Transverse colon (tissue), 4 donors: ENCODE measurements around the gene PJA2. TPM values are rescaled to one million over a fixed set of nuclear protein-coding genes. Genes with fewer than 3 reads are reported as not detected.

Source experiments
- DNase-seq: peaks from one replicate; pipeline ENCODE4 v3.0.0-alpha.2; 2019
- H3K27ac ChIP-seq, 4 donors: fragments of 200-600 bp; sonication (generic); 2 replicates each; pipeline ENCODE4 v1.5.1; 2016 to 2018; ENCODE audit warnings: inconsistent platforms in 4 of 4
- H3K27me3 ChIP-seq: fragments of 200-600 bp; sonication (generic); 2 replicates; pipeline ENCODE4 v1.5.1; 2017; ENCODE audit warnings: inconsistent platforms
- H3K36me3 ChIP-seq, 4 donors: fragments of 200-600 bp; sonication (generic); 2 replicates each; pipeline ENCODE4 v1.5.1; 2017 to 2019; ENCODE audit warnings: inconsistent platforms in 4 of 4
- H3K4me1 ChIP-seq, 4 donors: fragments of 200-600 bp; sonication (generic); 2 replicates each; pipeline ENCODE4 v1.5.1; 2017 to 2020; ENCODE audit warnings: inconsistent platforms in 4 of 4
- H3K4me3 ChIP-seq, 4 donors: fragments of 200-600 bp; sonication (generic); 1 replicate in 1 of 4; 2 replicates in 3 of 4; pipeline versions ENCODE4 v1.5.1 to v1.6.1; 2017 to 2019; ENCODE audit warnings: inconsistent platforms in 4 of 4
- H3K9me3 ChIP-seq, 2 donors: fragments of 200-600 bp; sonication (generic); 2 replicates each; pipeline ENCODE4 v1.5.1; 2017 to 2019; ENCODE audit warnings: inconsistent platforms in 2 of 2
- EP300 ChIP-seq: sonication (generic); formaldehyde crosslinking; IDR thresholded peaks from one replicate; pipeline ENCODE4 v1.6.1; 2017; ENCODE audit warnings: antibody characterized with exemption, low read depth
- POLR2A ChIP-seq: fragments of 450-650 bp; IDR thresholded peaks from one replicate; pipeline ENCODE4 v1.6.1; 2016; ENCODE audit warnings: antibody characterized with exemption, mild to moderate bottlenecking, moderate library complexity
- POLR2AphosphoS5 ChIP-seq, 3 donors: sonication (generic); formaldehyde crosslinking; IDR thresholded peaks; one replicate each; pipeline ENCODE4 v1.6.1; 2016; ENCODE audit warnings: antibody characterized with exemption in 3 of 3
- WGBS, 2 donors: methylation state at CpG; one replicate each; pipeline ENCODE4 v1.1.5; 2018; ENCODE audit warnings: low coverage in 1 of 2; 5-methylcytosine and 5-hydroxymethylcytosine counted together
- in situ Hi-C, 4 donors: fragments of 200-750 bp; cut with MboI; loops; one replicate each; pipeline versions ENCODE4 v1.15.0 to v1.15.1; 2017; ENCODE audit warnings: low sequenced_read_pairs in 3 of 4, low pct_ligation_motif_present in 1 of 4, low pct_unique_long_range_greater_than_20kb in 1 of 4
- intact Hi-C: fragments of 100-400 bp; cut with DNase I; formaldehyde crosslinking; loops from one replicate; pipeline ENCODE4 v1.15.1; 2023; ENCODE audit warnings: low total_unique reads
- total RNA-seq, 4 donors: library from RNA; depleted of rRNA; stranded (reverse); fragments of >200 nt; gene quantifications; one replicate each; pipeline ENCODE4 v1.1.0, GENCODE V29; 2016
- TF ChIP-seq, protein P1 (sequence below), 5 experiments: fragments of 200-600 bp in 3 of 5; fragments of 450-650 bp in 2 of 5; sonication (generic) in 3 of 5; IDR thresholded peaks; 1 replicate in 2 of 5; 2 replicates in 3 of 5; pipeline ENCODE4 v1.5.1; 2016 to 2017; ENCODE audit warnings: antibody characterized with exemption in 5 of 5, inconsistent platforms in 3 of 5, mild to moderate bottlenecking in 2 of 5, moderate library complexity in 1 of 5

PJA2 gene
- total RNA-seq, 4 donors from 2014 or later, result 62.5 to 93.8 (median 78.2) TPM

DNA sequence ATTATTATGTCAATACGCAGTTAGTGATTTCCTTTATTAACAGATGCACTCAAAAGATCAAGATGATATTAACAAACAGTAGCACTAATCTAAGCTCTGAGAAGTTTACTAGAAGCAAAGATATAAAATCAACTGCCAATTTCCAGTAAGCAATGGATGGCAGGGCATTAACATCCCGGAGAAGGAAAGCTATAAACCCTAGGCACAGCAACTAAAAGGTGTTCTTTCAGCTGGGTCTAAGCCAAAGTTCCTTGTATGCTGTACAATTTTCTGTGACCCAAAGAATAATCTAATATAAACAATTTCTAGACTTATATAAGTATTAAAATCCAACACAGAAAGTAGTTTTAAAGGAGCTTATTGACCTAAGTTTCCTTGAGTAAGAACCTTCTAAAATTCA lies 39.4 kb downstream of the PJA2 start:
- in situ Hi-C loops (no loop called here), intact Hi-C loops (no loop called here)
- no peak overlapping the region for H3K4me3 ChIP-seq
- TF ChIP-seq, protein P1, sequence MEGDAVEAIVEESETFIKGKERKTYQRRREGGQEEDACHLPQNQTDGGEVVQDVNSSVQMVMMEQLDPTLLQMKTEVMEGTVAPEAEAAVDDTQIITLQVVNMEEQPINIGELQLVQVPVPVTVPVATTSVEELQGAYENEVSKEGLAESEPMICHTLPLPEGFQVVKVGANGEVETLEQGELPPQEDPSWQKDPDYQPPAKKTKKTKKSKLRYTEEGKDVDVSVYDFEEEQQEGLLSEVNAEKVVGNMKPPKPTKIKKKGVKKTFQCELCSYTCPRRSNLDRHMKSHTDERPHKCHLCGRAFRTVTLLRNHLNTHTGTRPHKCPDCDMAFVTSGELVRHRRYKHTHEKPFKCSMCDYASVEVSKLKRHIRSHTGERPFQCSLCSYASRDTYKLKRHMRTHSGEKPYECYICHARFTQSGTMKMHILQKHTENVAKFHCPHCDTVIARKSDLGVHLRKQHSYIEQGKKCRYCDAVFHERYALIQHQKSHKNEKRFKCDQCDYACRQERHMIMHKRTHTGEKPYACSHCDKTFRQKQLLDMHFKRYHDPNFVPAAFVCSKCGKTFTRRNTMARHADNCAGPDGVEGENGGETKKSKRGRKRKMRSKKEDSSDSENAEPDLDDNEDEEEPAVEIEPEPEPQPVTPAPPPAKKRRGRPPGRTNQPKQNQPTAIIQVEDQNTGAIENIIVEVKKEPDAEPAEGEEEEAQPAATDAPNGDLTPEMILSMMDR (IDR thresholded peaks at IDR 0.05), result no peak
- TF ChIP-seq EP300 (no peak), POLR2AphosphoS5 (IDR thresholded peaks at IDR 0.05) (no peak), POLR2A (no peak)
- H3K9me3 ChIP-seq, result no peaks in the 10 kb centered on the region
- no peaks in the 10 kb centered on the region for H3K27me3 ChIP-seq
- DNase-seq, result no peak
- H3K4me1 ChIP-seq, result peaks cover 0 to 29% (median 2%) of the 10 kb centered on the region in 4 donors
- 62 to 81% methylated on average over 2 of the region's 2 CpGs for WGBS, 2 donors
- H3K36me3 ChIP-seq, result peaks cover 0 to 28% (median 10%) of the 10 kb centered on the region in 4 donors
- H3K27ac ChIP-seq, result no peak overlapping the region

DNA sequence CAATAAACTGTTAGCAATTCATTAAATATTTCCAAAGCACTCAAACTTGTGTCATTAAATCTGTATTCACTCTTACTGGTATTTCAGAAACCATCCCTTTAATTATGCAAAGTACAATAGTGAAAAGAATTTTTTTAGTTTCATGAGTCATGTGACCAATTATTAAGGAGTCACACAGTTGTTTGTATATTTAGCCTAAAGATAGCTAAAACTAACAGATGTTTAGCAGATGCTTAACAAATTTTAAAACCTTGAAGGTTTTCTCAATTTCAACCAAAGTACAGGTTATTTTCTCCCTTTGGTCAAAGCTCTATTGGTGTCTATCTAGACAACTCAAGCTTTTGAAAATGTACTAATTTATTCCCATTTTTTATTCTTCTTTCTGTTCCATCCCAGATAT lies 44.1 kb downstream of the PJA2 start:
- H3K4me3 ChIP-seq, result no peak overlapping the region
- DNase-seq, result no peak
- intact Hi-C loops, result no loop called here
- TF ChIP-seq EP300, result no peak
- no peak for TF ChIP-seq POLR2AphosphoS5 (IDR thresholded peaks at IDR 0.05)
- TF ChIP-seq, protein P1 (IDR thresholded peaks at IDR 0.05), result no peak
- no peak for TF ChIP-seq POLR2A
- H3K36me3 ChIP-seq, result peaks cover 0 to 56% (median 20%) of the 10 kb centered on the region in 4 donors
- H3K9me3 ChIP-seq, result no peaks in the 10 kb centered on the region
- H3K27ac ChIP-seq, result no peak overlapping the region
- in situ Hi-C loops, result no loop called here
- H3K27me3 ChIP-seq, result no peaks in the 10 kb centered on the region
- H3K4me1 ChIP-seq, result peaks cover 0 to 10% (median 2%) of the 10 kb centered on the region in 4 donors

DNA sequence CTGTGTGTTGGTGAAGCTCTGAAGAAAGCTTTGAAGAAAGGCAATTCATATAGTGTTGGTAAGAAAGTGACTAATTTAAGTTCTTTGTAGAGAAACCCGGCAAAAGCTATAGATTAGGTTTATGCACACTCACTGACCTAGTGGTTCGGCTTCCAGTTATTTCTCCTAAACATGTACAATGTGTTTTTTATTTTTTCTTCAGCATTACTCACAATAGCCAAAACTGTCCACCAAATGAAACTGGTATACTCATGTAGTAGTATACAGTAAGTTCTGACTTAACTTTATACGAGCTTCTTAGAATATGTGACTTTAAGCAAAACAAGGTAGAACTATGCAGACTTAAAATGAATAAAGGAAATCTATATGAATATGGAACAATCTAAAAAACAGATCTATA lies 44.8 kb downstream of the PJA2 start:
- peaks cover 0 to 62% (median 23%) of the 10 kb centered on the region in 4 donors for H3K36me3 ChIP-seq
- DNase-seq, result no peak
- no peaks in the 10 kb centered on the region for H3K27me3 ChIP-seq
- H3K9me3 ChIP-seq, result no peaks in the 10 kb centered on the region
- H3K4me3 ChIP-seq, result no peak overlapping the region
- no peak for TF ChIP-seq EP300
- TF ChIP-seq, protein P1 (IDR thresholded peaks at IDR 0.05), result no peak
- H3K4me1 ChIP-seq, result peaks cover 0 to 3% (median 1%) of the 10 kb centered on the region in 4 donors
- in situ Hi-C loops (no loop called here), intact Hi-C loops (no loop called here)
- 87 to 96% methylated on average over 3 of the region's 3 CpGs for WGBS, 2 donors
- no peak overlapping the region for H3K27ac ChIP-seq

DNA sequence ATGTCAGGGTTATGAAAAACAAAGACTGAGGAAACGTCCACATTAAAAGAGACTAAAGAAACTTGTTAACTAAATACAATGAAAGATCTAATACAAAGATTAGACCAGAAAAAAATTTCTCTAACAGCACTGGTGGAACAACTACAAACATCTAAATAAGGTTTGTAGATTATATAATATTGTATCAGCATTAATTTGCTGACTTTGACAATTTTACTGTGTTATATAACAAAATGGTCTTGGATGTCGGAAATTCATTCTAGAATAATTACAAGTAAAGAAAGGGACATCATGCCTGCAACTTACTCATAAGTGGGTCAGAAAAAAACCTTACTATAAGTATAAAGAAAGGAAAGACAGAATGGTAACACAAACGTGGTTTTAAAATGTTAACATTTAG lies 50.1 kb downstream of the PJA2 start:
- intact Hi-C loops, result loop anchor here (10.0 kb wide), 1 partner anchor 45 kb away; the partner anchor contains the start of gene PJA2
- no peak for TF ChIP-seq POLR2AphosphoS5 (IDR thresholded peaks at IDR 0.05)
- TF ChIP-seq, protein P1 (IDR thresholded peaks at IDR 0.05), result no peak
- no peak for TF ChIP-seq POLR2A
- TF ChIP-seq EP300, result no peak
- WGBS, 2 donors, result 77 to 87% methylated on average over 3 of the region's 3 CpGs
- Histone ChIP-seq H3K9me3 (no peaks in the 10 kb centered on the region), H3K4me1 (peaks cover 0 to 2% (median 0%) of the 10 kb centered on the region in 4 donors), H3K27ac (no peak overlapping the region), H3K4me3 (no peak overlapping the region), H3K36me3 (peaks cover 0 to 43% (median 16%) of the 10 kb centered on the region in 4 donors), H3K27me3 (no peaks in the 10 kb centered on the region)
- in situ Hi-C loops, result no loop called here
- DNase-seq, result no peak
